Prostate gland (tissue), 2 donors: ENCODE data around the gene RBCK1.

Experiments
- CTCF ChIP-seq, 4 experiments: fragments of 200-600 bp in 2 of 4; fragments of 450-650 bp in 2 of 4; sonication (generic) in 2 of 4; IDR thresholded peaks; 1 replicate in 3 of 4; 2 replicates in 1 of 4; pipeline ENCODE4 v1.5.1; 2016 to 2019; ENCODE audit warnings: antibody characterized with exemption in 4 of 4, mild to moderate bottlenecking in 2 of 4, moderate library complexity in 2 of 4
- POLR2A ChIP-seq: fragments of 450-650 bp; IDR thresholded peaks from one replicate; pipeline ENCODE4 v1.6.1; 2016; ENCODE audit warnings: antibody characterized with exemption, mild to moderate bottlenecking
- POLR2AphosphoS5 ChIP-seq: sonication (generic); formaldehyde crosslinking; IDR thresholded peaks from one replicate; pipeline ENCODE4 v1.6.1; 2017; ENCODE audit warnings: antibody characterized with exemption

DNA sequence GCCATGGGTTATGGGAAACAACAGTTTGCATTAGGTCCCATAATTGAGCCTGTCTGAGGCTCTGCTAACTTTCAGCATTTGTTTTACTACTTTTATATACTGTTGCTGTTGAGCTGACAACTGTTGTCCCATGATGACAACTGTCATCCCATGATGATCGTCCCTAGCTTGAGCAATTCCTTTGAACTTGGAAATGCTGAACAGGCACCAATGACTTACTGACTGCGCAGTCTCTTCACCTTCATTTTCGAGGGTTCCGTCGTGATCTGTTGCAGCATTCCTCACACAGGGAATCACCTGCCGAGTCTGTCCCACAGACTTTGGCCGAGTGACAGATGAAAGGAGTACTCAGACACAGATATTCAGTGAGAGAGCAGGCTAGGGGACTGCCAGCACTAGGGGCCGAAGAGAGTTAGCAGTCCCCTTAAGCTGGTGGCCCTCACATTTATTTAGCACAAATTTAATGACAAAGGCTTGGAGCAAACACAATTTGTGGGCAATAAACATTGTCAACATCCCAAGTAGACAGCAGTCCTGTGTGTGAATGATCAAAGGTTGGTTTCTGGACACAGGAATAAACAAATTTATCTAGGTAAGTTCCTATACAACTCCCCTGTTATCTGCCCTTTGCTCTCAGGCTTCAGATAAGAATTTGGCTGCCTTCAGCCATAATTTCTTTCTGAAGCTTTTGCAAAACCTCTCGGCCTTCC, 64.2 kb downstream of the RBCK1 start:
- TF ChIP-seq CTCF (IDR thresholded peaks at IDR 0.05): no peak
- no peak for TF ChIP-seq POLR2A
- TF ChIP-seq POLR2AphosphoS5: no peak
